Mucosa of stomach (tissue), 1 donor: ENCODE data around the gene VDR.

Experiments used
- H3K27me3 ChIP-seq: one replicate; pipeline ENCODE4 v1.7.0; 2013; ENCODE audit warnings: mild to moderate bottlenecking, low read length; ENCODE audit not compliant: control insufficient read depth, insufficient read depth
- H3K36me3 ChIP-seq: one replicate; pipeline ENCODE4 v1.7.0; 2013; ENCODE audit warnings: low read length; ENCODE audit not compliant: control insufficient read depth, insufficient read depth
- H3K4me1 ChIP-seq: one replicate; pipeline ENCODE4 v1.7.0; 2013; ENCODE audit warnings: mild to moderate bottlenecking, low read length; ENCODE audit not compliant: control insufficient read depth, insufficient read depth
- H3K4me3 ChIP-seq: one replicate; pipeline ENCODE4 v1.7.0; 2013; ENCODE audit warnings: low read length
- H3K9ac ChIP-seq: one replicate; pipeline ENCODE4 v1.7.0; 2013; ENCODE audit warnings: mild to moderate bottlenecking, low read length, moderate library complexity
- H3K9me3 ChIP-seq: one replicate; pipeline ENCODE4 v1.7.0; 2013; ENCODE audit warnings: mild to moderate bottlenecking, low read length, moderate library complexity; ENCODE audit not compliant: control insufficient read depth
- donor health status: Pancreatic carcinoma.

VDR gene

DNA sequence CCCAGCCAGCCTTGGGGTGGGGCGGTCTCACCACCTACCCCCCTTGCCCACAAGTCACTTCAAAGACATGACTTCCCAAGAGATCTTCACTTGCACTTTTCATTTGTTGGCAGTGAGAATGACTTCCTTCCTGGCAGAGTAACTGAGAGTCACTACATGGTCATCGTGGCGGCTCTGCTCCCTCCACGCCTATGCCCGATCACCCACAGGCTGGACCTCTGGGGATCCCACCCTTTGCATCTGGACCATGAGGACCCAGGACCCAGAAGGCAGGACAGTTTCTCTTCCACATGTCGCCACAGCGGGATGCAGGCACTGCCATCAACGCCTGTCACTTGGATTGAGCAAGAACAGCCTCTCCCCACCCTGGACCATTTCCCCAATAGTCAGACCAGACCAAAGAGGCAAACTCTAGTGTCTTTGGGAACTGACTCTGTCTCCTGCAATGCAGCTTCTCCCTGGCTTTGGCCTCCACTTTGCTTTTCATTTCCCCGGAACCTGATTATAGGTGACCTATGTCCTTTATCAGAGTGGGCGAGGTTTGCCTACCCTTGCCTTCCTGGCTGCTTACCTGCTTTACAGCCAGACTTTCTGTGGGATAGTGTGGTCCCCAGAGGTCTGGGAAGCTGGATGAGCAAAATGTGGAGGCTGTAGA lies 3.6 kb downstream of the VDR start:
- Histone ChIP-seq H3K9ac (peak overlapping the region; percentile 29), H3K4me1 (peaks cover 60% of the 10 kb centered on the region), H3K4me3 (no peak overlapping the region), H3K36me3 (no peaks in the 10 kb centered on the region), H3K27me3 (no peaks in the 10 kb centered on the region), H3K9me3 (no peaks in the 10 kb centered on the region)

DNA sequence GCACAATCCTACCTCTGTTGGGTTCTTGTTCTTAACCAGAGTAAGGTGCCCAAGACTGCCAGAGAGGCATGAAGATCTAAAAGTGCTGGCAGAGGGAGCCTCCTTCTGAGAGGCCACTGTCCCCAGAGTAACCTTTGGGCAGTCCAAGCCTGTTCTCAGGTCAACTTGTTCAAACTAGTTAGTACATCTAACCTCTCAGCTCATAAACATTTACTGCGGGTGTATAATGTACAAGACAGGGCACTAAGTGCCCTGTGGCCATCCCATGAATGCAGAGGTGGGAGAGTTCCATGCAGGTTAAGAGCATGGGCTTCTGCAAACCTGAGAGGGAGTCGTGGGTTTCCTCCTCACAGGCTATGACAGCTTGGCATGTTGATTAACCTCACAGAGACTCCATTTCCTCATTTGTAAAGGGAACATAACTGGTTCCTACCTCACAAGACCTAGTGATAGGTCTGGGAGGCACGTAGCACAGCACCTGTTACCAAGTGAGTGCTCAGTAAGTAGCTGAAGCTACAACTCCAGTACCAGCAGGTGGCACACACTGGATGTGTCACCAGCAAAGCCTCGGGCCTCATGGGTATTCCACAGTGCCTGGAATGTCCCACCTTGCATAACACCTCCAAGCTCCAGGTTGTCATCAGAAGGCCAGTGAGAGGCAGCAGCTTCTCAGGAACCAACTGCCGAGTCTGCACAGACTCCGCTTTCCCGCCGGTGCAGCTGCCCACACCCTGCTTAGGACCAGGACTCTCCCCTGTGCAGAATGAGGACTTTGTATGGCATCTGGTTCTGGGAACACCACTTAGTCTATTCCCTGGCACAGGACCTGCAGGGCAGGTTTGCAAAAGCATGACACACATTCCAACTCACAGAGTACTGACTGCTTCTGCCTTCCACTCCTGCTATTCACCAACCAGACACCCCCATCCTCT lies 4.4 kb downstream of the VDR start:
- peak overlapping the region; percentile 4 for H3K9ac ChIP-seq
- H3K4me1 ChIP-seq = peaks cover 61% of the 10 kb centered on the region
- H3K9me3 ChIP-seq = no peaks in the 10 kb centered on the region
- no peak overlapping the region for H3K4me3 ChIP-seq
- no peaks in the 10 kb centered on the region for H3K27me3 ChIP-seq
- no peaks in the 10 kb centered on the region for H3K36me3 ChIP-seq

DNA sequence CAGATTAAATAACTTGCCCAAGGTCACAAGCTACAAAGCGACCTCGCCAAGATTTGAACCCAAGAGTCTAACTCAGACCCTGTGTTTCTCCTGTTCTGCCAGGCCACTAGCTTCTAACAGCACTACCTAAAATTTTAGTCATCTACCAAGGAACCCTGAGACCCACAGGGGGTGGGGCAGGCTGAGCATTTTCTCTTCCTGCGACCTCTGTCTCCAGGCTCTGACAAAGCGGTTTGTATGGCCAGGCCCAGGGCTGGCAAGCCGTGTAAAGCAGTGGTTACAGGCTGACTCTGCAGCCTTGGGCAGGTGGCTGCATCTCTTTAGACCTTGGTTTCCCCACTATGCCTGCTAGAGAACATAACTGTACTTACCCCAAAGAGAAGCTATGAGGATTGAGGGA lies 5.3 kb downstream of the VDR start:
- Histone ChIP-seq H3K36me3 (no peaks in the 10 kb centered on the region), H3K9me3 (no peaks in the 10 kb centered on the region), H3K4me3 (no peak overlapping the region), H3K4me1 (peaks cover 61% of the 10 kb centered on the region), H3K27me3 (no peaks in the 10 kb centered on the region), H3K9ac (no peak overlapping the region)

DNA sequence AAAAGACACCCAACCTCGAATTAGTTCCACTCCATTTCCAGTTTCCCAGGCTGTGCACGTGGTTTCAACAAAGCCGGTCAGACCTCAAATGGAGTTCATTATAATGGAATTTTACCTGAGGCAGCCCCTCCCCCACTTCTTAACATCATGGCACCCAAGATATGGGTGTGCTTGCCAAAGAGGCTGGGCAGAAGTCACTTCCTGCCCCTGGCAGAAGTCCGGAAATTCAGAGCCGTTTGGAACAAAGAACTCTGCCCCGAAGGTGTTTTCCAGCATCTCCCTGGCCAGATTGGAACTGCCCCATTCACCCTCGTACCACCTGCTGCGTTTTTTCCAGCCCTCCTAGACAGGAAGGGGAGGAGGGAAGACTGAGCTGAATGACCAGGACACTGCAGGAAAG lies 8.2 kb downstream of the VDR start:
- no peaks in the 10 kb centered on the region for H3K9me3 ChIP-seq
- H3K9ac ChIP-seq = no peak overlapping the region
- peaks cover 34% of the 10 kb centered on the region for H3K4me1 ChIP-seq
- no peaks in the 10 kb centered on the region for H3K27me3 ChIP-seq
- no peaks in the 10 kb centered on the region for H3K36me3 ChIP-seq
- H3K4me3 ChIP-seq = no peak overlapping the region

DNA sequence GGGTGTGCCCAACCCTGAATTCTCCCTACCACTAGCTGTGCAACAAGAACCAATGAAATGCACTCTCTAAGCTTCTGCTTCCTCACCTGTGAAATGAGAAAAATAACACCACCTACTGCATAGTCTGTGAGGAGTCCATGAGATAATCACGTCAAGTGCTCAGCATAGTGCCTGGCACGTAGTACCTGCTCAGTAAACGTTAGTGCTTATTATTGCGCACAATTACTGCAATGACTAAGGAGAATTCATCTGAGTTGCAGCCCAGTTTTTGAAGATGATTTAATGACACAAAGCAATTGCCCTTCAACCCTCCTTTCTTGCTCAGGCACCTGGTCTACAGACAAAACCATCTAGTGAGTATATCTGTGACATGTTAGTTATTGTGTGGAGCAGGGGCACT lies 8.8 kb downstream of the VDR start:
- Histone ChIP-seq H3K4me1 (peaks cover 28% of the 10 kb centered on the region), H3K4me3 (no peak overlapping the region), H3K9me3 (no peaks in the 10 kb centered on the region)

DNA sequence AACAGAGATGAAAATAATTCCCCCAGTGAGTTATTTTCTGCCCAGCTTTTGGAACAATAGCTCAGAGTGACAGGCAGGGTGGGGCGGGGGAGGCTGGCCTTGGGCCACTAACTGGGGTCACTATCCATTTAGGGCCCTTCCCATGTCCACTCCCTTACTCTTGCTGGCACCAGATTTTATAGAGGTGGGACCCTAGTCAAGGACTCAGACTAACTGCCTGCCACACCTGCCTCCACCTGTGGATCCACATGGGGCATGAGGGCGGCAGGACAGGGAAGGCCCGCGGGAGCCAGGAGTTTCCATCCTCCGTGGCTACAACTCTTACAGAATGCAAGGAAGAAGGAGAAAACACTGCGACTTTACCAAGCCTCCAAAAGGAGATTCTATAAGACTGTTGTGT lies 10.1 kb downstream of the VDR start:
- no peaks in the 10 kb centered on the region for H3K36me3 ChIP-seq
- H3K27me3 ChIP-seq = no peaks in the 10 kb centered on the region
- no peaks in the 10 kb centered on the region for H3K9me3 ChIP-seq
- H3K9ac ChIP-seq = no peak overlapping the region
- H3K4me3 ChIP-seq = no peak overlapping the region
- H3K4me1 ChIP-seq = peaks cover 14% of the 10 kb centered on the region

More for the DNA sequence above, 8.8 kb downstream of the VDR start:
- Histone ChIP-seq H3K27me3 (no peaks in the 10 kb centered on the region), H3K36me3 (no peaks in the 10 kb centered on the region), H3K9ac (no peak overlapping the region)

DNA sequence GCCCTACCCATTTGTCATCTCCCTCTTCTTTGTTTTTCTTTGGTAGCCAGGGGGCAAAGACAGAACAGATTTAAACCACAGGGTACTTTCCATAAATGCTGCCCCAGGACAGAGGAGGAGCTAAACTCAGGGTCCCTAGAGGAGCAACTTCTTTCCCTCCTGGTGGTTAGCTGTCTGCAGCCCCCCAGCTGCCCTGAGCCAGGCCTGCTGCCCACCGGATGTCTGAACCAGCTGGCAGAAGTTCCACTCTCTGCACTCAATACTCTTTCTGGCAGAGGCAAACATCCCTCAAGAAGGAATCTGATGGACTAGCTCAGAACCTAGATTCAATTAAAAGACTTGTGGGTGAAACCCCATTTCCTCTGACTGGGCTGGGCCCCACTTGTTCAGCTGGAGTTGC lies 10.7 kb downstream of the VDR start:
- no peak overlapping the region for H3K4me3 ChIP-seq
- no peaks in the 10 kb centered on the region for H3K27me3 ChIP-seq
- no peaks in the 10 kb centered on the region for H3K36me3 ChIP-seq
- H3K4me1 ChIP-seq = peaks cover 11% of the 10 kb centered on the region
- H3K9me3 ChIP-seq = no peaks in the 10 kb centered on the region
- H3K9ac ChIP-seq = no peak overlapping the region

DNA sequence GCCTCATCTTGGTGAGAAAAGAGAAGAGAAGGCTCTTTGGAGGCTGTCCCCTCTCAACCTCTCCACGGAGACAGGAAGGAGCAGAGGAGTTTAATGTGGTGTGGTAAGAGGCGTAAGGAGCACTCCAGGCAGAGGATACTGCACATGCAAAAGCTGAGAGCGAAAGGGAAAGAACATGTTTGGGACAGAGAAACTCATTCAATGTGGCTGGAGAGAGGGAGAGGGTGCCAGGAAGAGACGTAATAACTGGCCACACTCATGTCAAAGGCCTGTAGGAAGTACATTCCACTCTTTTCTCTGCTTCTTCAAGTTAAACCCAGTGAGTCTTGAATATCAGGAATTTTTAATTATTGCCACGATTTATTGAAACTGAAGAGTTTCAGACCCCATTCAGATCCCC lies 12.0 kb downstream of the VDR start:
- no peaks in the 10 kb centered on the region for H3K27me3 ChIP-seq
- H3K4me3 ChIP-seq = no peak overlapping the region
- H3K9ac ChIP-seq = no peak overlapping the region
- H3K9me3 ChIP-seq = no peaks in the 10 kb centered on the region
- no peaks in the 10 kb centered on the region for H3K36me3 ChIP-seq
- peaks cover 11% of the 10 kb centered on the region for H3K4me1 ChIP-seq

DNA sequence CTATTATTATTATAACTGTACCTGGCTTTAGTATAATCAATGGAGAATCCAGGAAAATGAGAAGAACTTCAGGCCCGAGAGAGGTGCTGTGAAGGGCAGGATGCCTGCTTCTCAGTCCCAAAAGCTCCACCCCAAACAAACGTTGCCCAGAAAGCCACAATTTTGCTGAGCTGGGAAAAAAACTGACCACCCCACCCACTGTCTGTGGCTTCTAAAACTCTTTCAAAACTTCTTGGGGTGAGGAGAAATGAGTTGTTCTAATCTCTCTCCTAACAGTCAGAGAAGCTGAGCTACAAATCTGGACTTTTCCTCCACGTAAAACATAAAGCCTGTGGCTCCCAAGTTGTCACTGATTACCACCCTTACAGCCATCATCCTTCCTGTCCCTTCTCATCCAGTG lies 13.4 kb downstream of the VDR start:
- no peaks in the 10 kb centered on the region for H3K9me3 ChIP-seq
- peaks cover 2% of the 10 kb centered on the region for H3K4me1 ChIP-seq
- H3K27me3 ChIP-seq = no peaks in the 10 kb centered on the region
- H3K9ac ChIP-seq = no peak overlapping the region
- no peaks in the 10 kb centered on the region for H3K36me3 ChIP-seq
- H3K4me3 ChIP-seq = no peak overlapping the region

DNA sequence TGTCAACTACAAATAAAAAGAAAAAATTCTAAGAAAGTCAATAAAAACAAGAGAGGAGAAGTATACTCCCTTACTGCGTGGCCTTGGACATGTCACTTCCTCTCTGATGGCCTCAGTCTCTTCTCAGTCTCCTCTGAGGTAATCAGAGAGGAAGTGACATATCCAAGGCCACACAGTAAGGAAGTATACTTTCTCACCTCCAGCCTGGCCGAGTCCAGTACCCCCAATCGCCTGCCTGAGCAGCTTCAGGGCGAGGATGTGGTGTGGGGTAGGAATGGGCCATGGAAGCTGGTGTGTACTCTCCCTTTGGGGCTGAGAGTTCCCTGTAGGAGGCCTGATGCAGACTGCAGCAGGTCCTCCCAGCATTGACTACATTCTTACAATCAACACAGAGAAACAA lies 15.8 kb downstream of the VDR start:
- Histone ChIP-seq H3K36me3 (no peaks in the 10 kb centered on the region), H3K4me3 (no peak overlapping the region), H3K27me3 (no peaks in the 10 kb centered on the region), H3K9ac (no peak overlapping the region), H3K9me3 (no peaks in the 10 kb centered on the region), H3K4me1 (peaks cover 4% of the 10 kb centered on the region)

DNA sequence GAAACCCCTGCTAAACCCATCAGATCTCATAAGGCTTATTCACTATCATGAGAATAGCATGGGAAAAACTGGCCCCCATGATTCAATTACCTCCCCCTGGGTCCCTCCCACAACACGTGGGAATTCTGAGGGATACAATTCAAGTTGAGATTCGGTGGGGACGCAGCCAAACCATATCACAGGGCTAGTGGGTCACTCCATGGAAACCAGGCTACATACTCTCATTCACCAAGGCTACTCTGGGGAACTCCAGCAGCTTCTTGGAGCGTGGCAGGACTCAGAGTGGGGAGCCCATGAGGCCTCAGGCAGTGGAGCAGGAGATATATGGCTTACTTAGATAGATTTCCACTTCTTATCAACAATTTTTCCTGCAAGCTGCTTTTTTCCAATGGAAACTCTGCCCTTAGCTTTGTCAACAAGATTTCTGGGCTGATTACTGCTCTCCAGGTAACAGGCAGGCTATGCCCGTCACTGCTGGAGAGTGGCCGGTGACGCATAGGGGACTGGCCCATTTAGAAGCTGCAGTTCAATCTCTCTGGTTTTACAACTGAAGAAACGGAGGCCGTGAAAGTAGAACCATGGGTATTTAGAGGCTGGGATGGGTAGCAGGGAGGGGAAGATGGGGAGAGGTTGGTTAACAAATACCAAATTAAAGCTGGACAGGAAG lies 16.5 kb downstream of the VDR start:
- no peaks in the 10 kb centered on the region for H3K36me3 ChIP-seq
- no peak overlapping the region for H3K9ac ChIP-seq
- no peaks in the 10 kb centered on the region for H3K27me3 ChIP-seq
- peaks cover 12% of the 10 kb centered on the region for H3K4me1 ChIP-seq
- H3K9me3 ChIP-seq = no peaks in the 10 kb centered on the region
- no peak overlapping the region for H3K4me3 ChIP-seq

DNA sequence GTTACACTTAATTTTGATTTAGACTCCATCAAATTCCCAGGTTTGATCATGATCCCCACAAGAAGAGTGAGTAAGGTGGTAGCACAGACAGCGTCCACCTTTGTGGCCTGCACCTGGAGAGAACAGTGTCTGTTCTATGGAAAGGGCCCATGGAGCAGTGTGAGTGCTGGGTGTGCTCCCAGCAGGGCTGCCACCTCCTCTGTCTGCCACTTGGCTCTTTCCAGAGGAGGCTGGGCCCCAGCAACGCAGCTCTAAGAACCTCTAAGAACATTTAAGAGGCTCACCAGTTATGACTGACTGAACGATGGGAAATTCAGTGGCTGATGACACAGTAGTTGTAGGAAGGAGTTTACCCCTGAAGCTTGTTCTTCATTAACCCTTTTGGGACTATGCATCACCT lies 17.3 kb downstream of the VDR start:
- H3K9me3 ChIP-seq = no peaks in the 10 kb centered on the region
- H3K4me1 ChIP-seq = peaks cover 19% of the 10 kb centered on the region
- no peaks in the 10 kb centered on the region for H3K36me3 ChIP-seq
- H3K9ac ChIP-seq = no peak overlapping the region
- H3K4me3 ChIP-seq = no peak overlapping the region
- H3K27me3 ChIP-seq = no peaks in the 10 kb centered on the region
